ENCODE measurements around the gene OR52M1. TPM values are rescaled to one million over a fixed set of nuclear protein-coding genes. Genes with fewer than 3 reads are reported as not detected.

Gene OR52M1
- total RNA-seq, 1 donor from 2014 or later, result not detected

DNA sequence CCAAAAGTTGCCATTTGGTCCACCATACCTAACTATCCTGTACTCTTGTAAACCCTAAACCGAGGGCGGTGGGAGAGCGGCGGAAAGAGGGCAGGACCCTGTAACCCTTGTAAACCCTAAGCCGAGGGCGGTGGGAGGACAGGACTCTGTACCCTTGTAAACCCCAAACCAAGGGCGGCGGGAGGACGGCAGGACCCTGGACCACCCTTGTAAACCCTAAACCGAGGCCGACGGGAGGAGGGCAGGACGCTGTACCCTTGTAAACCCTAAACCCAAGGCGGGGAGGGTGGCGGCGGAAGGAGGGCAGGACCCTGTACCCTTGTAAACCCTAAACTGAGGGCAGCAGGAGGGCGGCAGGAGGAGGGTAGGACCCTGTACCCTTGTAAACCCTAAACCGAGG is 24.1 kb downstream of the OR52M1 start:
- Mint-ChIP-seq H3K4me1 (ENCODE audit: unreplicated experiment) (no peaks in the 10 kb centered on the region), H3K9me3 (ENCODE audit: unreplicated experiment) (peaks cover 2% of the 10 kb centered on the region), H3K4me3 (ENCODE audit: unreplicated experiment) (no peak overlapping the region), H3K27ac (ENCODE audit: unreplicated experiment) (no peak overlapping the region), H3K36me3 (ENCODE audit: unreplicated experiment) (no peaks in the 10 kb centered on the region), H3K27me3 (ENCODE audit: unreplicated experiment) (no peaks in the 10 kb centered on the region)
- TF ChIP-seq, protein P1, sequence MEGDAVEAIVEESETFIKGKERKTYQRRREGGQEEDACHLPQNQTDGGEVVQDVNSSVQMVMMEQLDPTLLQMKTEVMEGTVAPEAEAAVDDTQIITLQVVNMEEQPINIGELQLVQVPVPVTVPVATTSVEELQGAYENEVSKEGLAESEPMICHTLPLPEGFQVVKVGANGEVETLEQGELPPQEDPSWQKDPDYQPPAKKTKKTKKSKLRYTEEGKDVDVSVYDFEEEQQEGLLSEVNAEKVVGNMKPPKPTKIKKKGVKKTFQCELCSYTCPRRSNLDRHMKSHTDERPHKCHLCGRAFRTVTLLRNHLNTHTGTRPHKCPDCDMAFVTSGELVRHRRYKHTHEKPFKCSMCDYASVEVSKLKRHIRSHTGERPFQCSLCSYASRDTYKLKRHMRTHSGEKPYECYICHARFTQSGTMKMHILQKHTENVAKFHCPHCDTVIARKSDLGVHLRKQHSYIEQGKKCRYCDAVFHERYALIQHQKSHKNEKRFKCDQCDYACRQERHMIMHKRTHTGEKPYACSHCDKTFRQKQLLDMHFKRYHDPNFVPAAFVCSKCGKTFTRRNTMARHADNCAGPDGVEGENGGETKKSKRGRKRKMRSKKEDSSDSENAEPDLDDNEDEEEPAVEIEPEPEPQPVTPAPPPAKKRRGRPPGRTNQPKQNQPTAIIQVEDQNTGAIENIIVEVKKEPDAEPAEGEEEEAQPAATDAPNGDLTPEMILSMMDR (IDR thresholded peaks at IDR 0.05), result no peak
- no peak for DNase-seq (ENCODE audit: extremely low spot score, unreplicated experiment)

- no peak for DNase-seq (ENCODE audit: extremely low spot score, unreplicated experiment)
- peaks cover 18% of the 10 kb centered on the region for H3K27me3 Mint-ChIP-seq (ENCODE audit: unreplicated experiment)
- no peaks in the 10 kb centered on the region for H3K9me3 Mint-ChIP-seq (ENCODE audit: unreplicated experiment)
- TF ChIP-seq, protein P1 (IDR thresholded peaks at IDR 0.05), result no peak
- no peaks in the 10 kb centered on the region for H3K36me3 Mint-ChIP-seq (ENCODE audit: unreplicated experiment)
- H3K4me3 Mint-ChIP-seq (ENCODE audit: unreplicated experiment), result no peak overlapping the region
- H3K4me1 Mint-ChIP-seq (ENCODE audit: unreplicated experiment), result no peaks in the 10 kb centered on the region
- no peak overlapping the region for H3K27ac Mint-ChIP-seq (ENCODE audit: unreplicated experiment)
Measured at GRCh38 chr11:4576880-4577279, 31.9 kb downstream of the OR52M1 start.

GRCh38 chr11:4577761-4578160 is 32.8 kb downstream of the OR52M1 start:
- Mint-ChIP-seq H3K4me3 (ENCODE audit: unreplicated experiment) (no peak overlapping the region), H3K36me3 (ENCODE audit: unreplicated experiment) (no peaks in the 10 kb centered on the region), H3K9me3 (ENCODE audit: unreplicated experiment) (no peaks in the 10 kb centered on the region), H3K27ac (ENCODE audit: unreplicated experiment) (no peak overlapping the region), H3K27me3 (ENCODE audit: unreplicated experiment) (peaks cover 18% of the 10 kb centered on the region), H3K4me1 (ENCODE audit: unreplicated experiment) (no peaks in the 10 kb centered on the region)
- TF ChIP-seq, protein P1 (IDR thresholded peaks at IDR 0.05), result no peak
- DNase-seq (ENCODE audit: extremely low spot score, unreplicated experiment), result no peak

DNA sequence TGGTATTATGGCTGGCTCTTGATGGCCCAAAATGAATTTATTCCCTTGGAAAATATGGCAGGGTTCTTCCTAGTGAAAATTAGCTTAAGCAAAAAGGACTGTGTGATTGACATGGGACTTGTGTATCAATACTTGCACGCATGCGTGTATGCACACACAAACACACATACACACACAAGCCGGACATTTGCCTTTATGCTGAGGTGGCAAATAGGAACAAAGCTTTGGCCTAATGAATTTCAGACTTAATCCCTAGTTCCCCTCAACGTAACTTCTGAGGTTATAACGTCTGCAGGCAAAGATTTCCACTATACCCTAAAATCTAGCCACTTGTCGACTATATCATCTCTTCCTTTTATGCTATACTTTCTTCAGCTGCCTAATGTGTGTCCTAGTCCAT is 33.6 kb downstream of the OR52M1 start:
- H3K9me3 Mint-ChIP-seq (ENCODE audit: unreplicated experiment), result no peaks in the 10 kb centered on the region
- H3K4me1 Mint-ChIP-seq (ENCODE audit: unreplicated experiment), result no peaks in the 10 kb centered on the region
- H3K4me3 Mint-ChIP-seq (ENCODE audit: unreplicated experiment), result no peak overlapping the region
- peaks cover 21% of the 10 kb centered on the region for H3K27me3 Mint-ChIP-seq (ENCODE audit: unreplicated experiment)
- no peaks in the 10 kb centered on the region for H3K36me3 Mint-ChIP-seq (ENCODE audit: unreplicated experiment)
- DNase-seq (ENCODE audit: extremely low spot score, unreplicated experiment), result no peak
- TF ChIP-seq, protein P1 (IDR thresholded peaks at IDR 0.05), result no peak
- no peak overlapping the region for H3K27ac Mint-ChIP-seq (ENCODE audit: unreplicated experiment)

DNA sequence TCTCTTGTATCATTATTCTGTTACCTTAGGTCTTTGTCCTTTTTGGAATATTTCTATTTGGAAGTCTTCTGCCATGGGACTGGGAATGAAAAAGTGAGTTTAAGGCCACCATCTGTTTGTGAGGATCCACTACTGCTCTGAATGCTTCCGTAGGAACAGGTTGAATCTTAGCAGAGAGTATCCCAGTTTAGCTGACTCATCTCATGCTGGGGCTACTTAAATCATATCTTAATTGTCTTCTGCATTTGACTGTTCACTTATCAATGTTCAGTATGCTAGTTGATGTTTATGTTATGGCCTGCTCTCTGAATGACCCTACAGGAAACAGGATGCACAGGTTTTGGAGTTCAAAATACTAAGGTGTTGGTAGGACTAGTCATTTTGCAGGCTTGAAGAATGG is 35.1 kb downstream of the OR52M1 start:
- no peak overlapping the region for H3K4me3 Mint-ChIP-seq (ENCODE audit: unreplicated experiment)
- no peaks in the 10 kb centered on the region for H3K9me3 Mint-ChIP-seq (ENCODE audit: unreplicated experiment)
- peaks cover 35% of the 10 kb centered on the region for H3K27me3 Mint-ChIP-seq (ENCODE audit: unreplicated experiment)
- H3K4me1 Mint-ChIP-seq (ENCODE audit: unreplicated experiment), result no peaks in the 10 kb centered on the region
- TF ChIP-seq, protein P1 (IDR thresholded peaks at IDR 0.05), result no peak
- DNase-seq (ENCODE audit: extremely low spot score, unreplicated experiment), result no peak
- H3K36me3 Mint-ChIP-seq (ENCODE audit: unreplicated experiment), result no peaks in the 10 kb centered on the region
- H3K27ac Mint-ChIP-seq (ENCODE audit: unreplicated experiment), result no peak overlapping the region

Data from osteocyte (in vitro differentiated cells).